Measurements from ENCODE around the gene MAPK1.
"Not testable (repeated sequence)": the region's sequence is repeated elsewhere in the genome, so short reads cannot be mapped to it uniquely, and the experiment has no call there.

MAPK1 gene

DNA sequence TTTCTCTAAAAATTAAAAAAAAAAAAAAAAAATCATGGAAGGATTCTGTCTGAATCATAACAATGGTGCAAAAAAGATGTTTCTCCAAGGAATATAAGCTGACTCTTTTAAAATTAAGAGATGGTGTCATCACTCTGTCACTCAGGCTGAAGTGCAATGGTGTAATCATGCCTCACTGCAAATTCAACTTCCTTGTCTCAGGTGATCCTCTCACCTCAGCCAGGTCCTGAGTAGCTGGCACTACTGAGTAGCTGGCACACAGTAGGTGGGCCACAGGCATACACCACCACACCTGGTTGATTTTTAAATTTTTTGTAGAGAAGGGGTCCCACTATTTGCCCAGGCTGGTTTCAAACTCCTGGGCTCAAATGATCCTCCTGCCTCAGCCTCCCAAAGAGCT is 77.1 kb downstream of the MAPK1 start:
- no peak for FAIRE-seq
- no peak for TF ChIP-seq POLR2A (IDR thresholded peaks at IDR 0.05; ENCODE audit: low read depth, low read length)

GRCh38 chr22:21787565-21787964 is 79.9 kb downstream of the MAPK1 start:
- FAIRE-seq; DNase-seq (ENCODE audit: insufficient read length, low spot score): not testable (repeated sequence)

More for the DNA sequence above, 77.1 kb downstream of the MAPK1 start:
- DNase-seq (ENCODE audit: insufficient read length, low spot score) = no peak

DNA sequence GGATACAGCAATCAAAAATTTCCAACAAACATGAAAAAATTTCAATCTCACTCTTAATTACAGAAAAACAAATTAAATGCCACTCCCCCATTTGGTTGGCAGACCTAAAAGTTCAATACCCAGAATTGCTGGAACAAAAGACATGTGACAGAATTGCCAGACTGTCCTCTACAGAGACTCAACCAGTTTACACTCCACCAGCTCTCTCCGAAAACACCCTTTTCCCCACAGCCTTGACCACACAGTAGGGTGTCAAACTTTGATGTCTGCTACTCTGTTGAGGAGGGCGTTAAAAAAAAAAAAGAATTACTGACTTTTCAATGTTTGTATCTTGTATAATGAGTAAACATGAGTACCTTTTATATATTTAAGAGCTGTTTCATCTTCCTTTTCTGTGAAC is 87.2 kb downstream of the MAPK1 start:
- DNase-seq (ENCODE audit: insufficient read length, low spot score) (no peak), FAIRE-seq (no peak)
- TF ChIP-seq POLR2A (IDR thresholded peaks at IDR 0.05; ENCODE audit: low read depth, low read length) = no peak

- DNase-seq (ENCODE audit: insufficient read length, low spot score) = no peak
- TF ChIP-seq POLR2A (IDR thresholded peaks at IDR 0.05; ENCODE audit: low read depth, low read length) = no peak
- FAIRE-seq = no peak
Measured at GRCh38 chr22:21779444-21779843, 88.0 kb downstream of the MAPK1 start.

DNA sequence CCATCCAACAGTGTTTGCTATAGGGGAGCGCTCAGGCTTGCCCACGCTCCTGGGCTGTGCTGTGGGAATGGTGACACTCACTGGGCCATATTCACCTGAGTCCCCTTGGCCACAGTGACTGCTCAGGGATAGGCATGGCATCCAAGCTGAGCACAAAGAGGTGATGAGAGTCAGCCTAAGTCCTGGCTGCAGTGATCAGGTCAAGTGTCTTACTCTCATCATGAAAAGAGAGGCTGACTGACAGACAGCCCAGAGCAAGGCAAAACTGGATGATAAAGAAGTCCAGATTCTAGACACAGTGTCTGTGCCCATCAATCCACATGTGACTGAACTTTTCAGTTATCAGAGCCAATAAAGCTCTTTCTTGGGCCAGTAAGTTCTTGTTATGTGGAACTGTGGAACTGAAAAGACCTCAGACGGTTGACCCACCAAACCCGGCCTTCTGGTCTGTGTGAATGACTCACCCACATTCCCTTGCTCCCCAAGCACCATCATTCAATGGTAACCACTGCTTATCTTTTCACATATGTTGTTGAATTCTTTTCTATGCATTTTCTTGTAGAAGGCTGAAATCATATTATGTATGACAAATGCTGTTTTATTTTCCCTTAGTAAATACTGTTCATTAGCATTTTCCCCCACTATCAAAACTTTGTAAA is 88.6 kb downstream of the MAPK1 start:
- peak; percentile 20 for DNase-seq (ENCODE audit: insufficient read length, low spot score)
- no peak for FAIRE-seq
- no peak for TF ChIP-seq POLR2A (IDR thresholded peaks at IDR 0.05; ENCODE audit: low read depth, low read length)

- FAIRE-seq (no peak), DNase-seq (ENCODE audit: insufficient read length, low spot score) (no peak)
- TF ChIP-seq POLR2A (IDR thresholded peaks at IDR 0.05; ENCODE audit: low read depth, low read length) = no peak
Measured at GRCh38 chr22:21771631-21771976, 95.8 kb downstream of the MAPK1 start.

DNA sequence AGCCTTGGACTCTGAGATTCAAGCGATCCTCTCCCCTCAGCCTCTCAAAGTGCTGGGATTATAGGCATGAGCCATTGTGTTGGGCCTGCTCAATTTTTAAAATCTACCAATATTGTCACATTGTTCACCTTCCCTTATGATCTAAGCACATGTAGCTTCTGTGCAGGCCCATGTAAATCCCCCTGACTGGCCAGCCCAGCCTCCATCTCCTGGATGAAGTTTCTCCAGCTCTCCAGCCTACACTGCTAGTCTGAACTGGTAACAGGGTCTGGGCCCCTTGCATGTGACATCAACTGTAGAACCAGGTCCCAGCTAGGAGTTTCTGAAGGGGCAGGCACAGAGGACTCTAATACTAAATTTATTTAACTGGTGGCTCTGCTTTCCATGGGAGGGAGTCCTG is 99.0 kb downstream of the MAPK1 start:
- no peak for DNase-seq (ENCODE audit: insufficient read length, low spot score)
- no peak for TF ChIP-seq POLR2A (IDR thresholded peaks at IDR 0.05; ENCODE audit: low read depth, low read length)
- FAIRE-seq = no peak

GRCh38 chr22:21766691-21767462 is 100.6 kb downstream of the MAPK1 start:
- FAIRE-seq (no peak), DNase-seq (ENCODE audit: insufficient read length, low spot score) (no peak)
- TF ChIP-seq POLR2A (IDR thresholded peaks at IDR 0.05; ENCODE audit: low read depth, low read length) = no peak

DNA sequence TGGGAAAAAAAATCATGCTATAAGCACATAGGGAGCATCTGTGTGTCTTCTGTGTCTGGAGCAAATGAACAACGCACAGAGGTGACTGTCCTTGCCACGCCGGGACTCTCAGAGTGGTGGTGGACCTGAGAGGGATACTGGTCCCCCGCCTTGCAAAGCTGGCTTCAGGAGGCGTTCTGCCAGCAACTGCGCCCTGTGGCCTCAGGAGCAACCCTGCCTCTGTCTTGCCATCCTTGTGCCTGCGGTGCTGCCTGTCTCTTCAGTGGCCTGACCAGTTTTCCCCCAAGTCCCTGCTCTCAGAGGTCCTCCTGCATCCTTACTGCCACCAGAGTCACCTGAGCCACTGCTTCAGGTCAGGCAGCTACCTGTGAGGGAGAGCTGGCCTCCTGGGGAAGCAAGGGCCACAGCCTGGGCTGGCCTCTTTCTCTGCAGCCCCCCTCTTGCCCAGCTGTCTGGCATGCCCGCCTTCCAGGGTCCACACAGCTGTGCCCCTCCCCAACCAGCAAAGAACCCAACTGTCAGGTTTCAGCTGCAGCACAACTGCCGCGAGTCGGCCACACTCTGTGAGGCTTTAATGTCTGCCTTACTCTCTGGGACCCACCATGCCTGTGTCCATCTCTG is 101.4 kb downstream of the MAPK1 start:
- DNase-seq (ENCODE audit: insufficient read length, low spot score) (no peak), FAIRE-seq (no peak)

DNA sequence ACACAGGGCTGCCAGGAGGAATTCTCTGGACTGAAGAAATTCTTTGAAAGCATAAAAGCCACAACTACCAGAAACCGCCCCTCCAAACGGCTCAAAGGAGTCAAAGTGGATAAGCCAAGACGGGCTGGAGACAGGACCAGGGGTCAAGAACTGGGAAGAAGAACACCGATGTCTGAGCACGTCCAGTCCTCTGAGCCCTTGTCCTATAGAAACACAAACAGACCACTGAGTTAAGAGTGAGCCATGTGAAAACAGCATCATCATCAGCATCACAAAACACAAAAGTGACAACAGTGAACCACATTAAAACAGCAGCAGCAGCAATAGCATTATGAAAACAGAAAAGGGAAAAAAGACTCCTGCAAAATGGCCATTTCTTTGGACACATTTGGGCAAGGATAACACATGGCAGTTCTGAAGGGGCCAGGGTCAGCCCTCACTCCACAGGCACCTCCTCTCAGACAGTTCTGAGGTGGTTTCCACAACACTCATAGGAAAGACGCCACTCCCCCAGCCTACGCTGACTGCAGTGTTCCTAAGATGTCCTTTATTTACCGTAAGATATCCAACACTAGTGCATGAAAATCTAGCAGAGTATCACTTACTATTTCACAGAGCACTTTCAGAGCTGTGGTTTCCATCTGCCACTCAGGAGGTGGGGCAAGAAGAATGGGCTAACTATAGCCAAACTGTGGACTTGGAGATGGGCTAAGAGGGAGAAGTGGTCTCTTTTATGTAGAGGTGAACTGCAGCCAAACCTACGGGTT is 103.2 kb downstream of the MAPK1 start:
- DNase-seq (ENCODE audit: insufficient read length, low spot score) (no peak), FAIRE-seq (no peak)
- no peak for TF ChIP-seq POLR2A (IDR thresholded peaks at IDR 0.05; ENCODE audit: low read depth, low read length)

More for the DNA sequence above, 101.4 kb downstream of the MAPK1 start:
- no peak for TF ChIP-seq POLR2A (IDR thresholded peaks at IDR 0.05; ENCODE audit: low read depth, low read length)

- no peak for TF ChIP-seq POLR2A (IDR thresholded peaks at IDR 0.05; ENCODE audit: low read depth, low read length)
- FAIRE-seq (no peak), DNase-seq (ENCODE audit: insufficient read length, low spot score) (no peak)
Measured at GRCh38 chr22:21762712-21763581, 104.5 kb downstream of the MAPK1 start.

DNA sequence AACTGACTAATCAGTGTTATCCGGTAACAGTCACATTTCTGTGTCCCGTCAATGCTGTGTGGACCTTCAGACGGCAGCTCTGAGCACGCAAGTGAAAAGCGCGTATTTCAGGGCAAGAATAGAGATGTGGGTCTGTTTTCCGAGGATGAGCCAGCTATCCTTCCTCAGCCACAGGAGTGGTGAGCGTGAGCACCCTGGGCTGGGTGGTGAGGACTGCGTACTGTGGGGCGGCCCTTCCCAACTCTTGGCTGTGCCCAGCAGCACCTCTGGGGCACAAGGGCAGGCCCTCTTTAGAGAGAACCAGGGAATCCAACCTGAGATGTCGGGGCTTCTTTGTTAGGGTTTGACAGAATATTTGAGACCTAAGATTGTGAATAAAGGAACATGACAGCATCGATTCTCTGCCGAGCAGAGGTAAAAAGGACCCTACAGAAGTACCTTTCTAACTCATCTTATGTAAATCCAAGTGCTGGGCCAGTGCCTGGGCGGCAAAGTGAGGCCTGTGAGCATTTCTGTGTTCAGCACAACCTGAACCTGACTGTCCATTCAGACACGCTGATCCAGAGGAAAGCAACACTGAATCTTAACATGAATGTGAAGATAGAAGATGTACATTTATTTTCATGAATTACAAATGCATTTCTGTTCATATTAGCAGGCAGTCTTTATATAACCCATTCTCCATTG is 105.3 kb downstream of the MAPK1 start:
- FAIRE-seq (no peak), DNase-seq (ENCODE audit: insufficient read length, low spot score) (no peak)
- TF ChIP-seq POLR2A (IDR thresholded peaks at IDR 0.05; ENCODE audit: low read depth, low read length) = no peak

DNA sequence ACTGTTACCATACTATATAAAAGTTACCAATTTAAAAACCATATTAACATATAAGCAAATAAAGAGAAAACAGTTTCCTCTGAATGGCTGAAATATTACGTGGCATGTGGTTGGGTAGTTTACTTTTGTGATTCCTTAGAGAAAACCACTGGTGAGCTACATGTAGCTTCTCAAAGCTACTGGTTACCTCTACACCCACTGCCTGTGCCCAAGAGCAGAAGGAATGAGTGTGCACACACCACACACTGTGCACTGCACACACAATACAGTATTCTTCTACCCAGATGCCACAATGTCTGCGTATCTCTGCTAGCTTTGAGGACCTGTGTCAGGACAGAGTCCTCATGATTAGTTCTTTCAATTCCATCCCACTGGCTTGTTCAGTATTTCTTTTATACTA is 106.4 kb downstream of the MAPK1 start:
- DNase-seq (ENCODE audit: insufficient read length, low spot score) = no peak
- TF ChIP-seq POLR2A (IDR thresholded peaks at IDR 0.05; ENCODE audit: low read depth, low read length) = no peak
- no peak for FAIRE-seq

Data from H54 (cell line).